Measurements from ENCODE around the gene RAB11FIP5. TPM values are rescaled to one million over a fixed set of nuclear protein-coding genes. Genes with fewer than 3 reads are reported as not detected.

The RAB11FIP5 gene
- total and polyA plus RNA-seq, 9 of the 15 experiments (the other 6 are each of a cell fraction or from before 2014, with no cell fraction given) = 1.7 to 14.4 (median 6.4) TPM

- Histone ChIP-seq H3K4me3 (no peak overlapping the region), H3K9ac (ENCODE audit: insufficient read depth in 1 of 2, low read depth in 2 of 2, low read length in 2 of 2) (no peak overlapping the region), H3K27ac (ENCODE audit: extremely low read depth, low read depth, low read length) (no peak overlapping the region), H3K9me3 (replicated peaks; ENCODE audit: control insufficient read depth, insufficient read depth, low read depth, low read length) (no peaks in the 10 kb centered on the region), H4K20me1 (replicated peaks; ENCODE audit: control insufficient read depth, insufficient read depth, low read length) (no peaks in the 10 kb centered on the region), H3K79me2 (ENCODE audit: control insufficient read depth, insufficient read depth, low read length) (no peaks in the 10 kb centered on the region), H3K9me1 (ENCODE audit: control insufficient read depth, insufficient read depth, low read length) (no peaks in the 10 kb centered on the region), H2AFZ (ENCODE audit: low read depth, low read length) (no peak overlapping the region), H3K4me1 (replicated peaks in 1 of 2; ENCODE audit: control insufficient read depth in 2 of 2, insufficient read depth in 2 of 2, low read length in 2 of 2) (no peaks in the 10 kb centered on the region), H3K27me3 (ENCODE audit: control insufficient read depth in 2 of 2, insufficient read depth in 2 of 2, low read length in 2 of 2) (no peaks in the 10 kb centered on the region), H3K4me2 (ENCODE audit: insufficient read depth, low read length) (no peak overlapping the region), H3K36me3 (ENCODE audit: control insufficient read depth, insufficient read depth, low read length) (peaks cover 14% of the 10 kb centered on the region; the same call in 2 of the 3 replicates)
- FAIRE-seq (no peak), DNase-seq (ENCODE audit: extremely low read depth in 1 of 4, low spot score in 3 of 4) (no peak), ATAC-seq (no peak)
- ChIA-PET CTCF (ENCODE audit: low intra/inter-chr PET ratio) (no interaction called here), POLR2A (no interaction called here)
- 30% methylated on average over 1 of the region's 1 CpG for WGBS (ENCODE audit: insufficient coverage, low coverage, missing lambda C conversion rate)
- BruUV-seq (replicated peaks) = no TSS peak
- intact Hi-C loops (cut with micrococcal nuclease) = no loop called here
- TF ChIP-seq ADNP (tag; IDR thresholded peaks at IDR 0.05) (0 out of 2 replicates have a peak, but pooled peaks have one; percentile 21), ZBTB43 (CRISPR knock-in tag; IDR thresholded peaks at IDR 0.05) (no peak), BCOR (IDR thresholded peaks at IDR 0.05) (peak; percentile 64; the same call in 1 of the 2 replicates), KDM1A (IDR thresholded peaks at IDR 0.05) (peak; percentile 23 to 45; a peak in 1 of 4 replicates), CTCF (IDR thresholded peaks at IDR 0.05 in 2 of 3, conservative IDR thresholded peaks at IDR 0.05 in 1 of 3; ENCODE audit: insufficient read depth in 2 of 3, low read depth in 1 of 3, low read length in 3 of 3) (no peak), RBM25 (IDR thresholded peaks at IDR 0.05; ENCODE audit: low read depth, low read length, severe bottlenecking) (peak; percentile 89)
- in situ Hi-C loops (cut with MboI) = no loop called here
Measured at GRCh38 chr2:73023497-73023896, 89.3 kb downstream of the RAB11FIP5 start.

Other genes starting within 250 kb of the RAB11FIP5 start
Only the 7 nearest of the 9 such genes appear.
- 13.8 and 19.9 TPM in 2 replicates for gene SFXN5, start 41.2 kb downstream of the RAB11FIP5 start, total RNA-seq (2014; rRNA removed)
- 12.4 and 14.1 TPM in 2 replicates for gene SFXN5, start 41.2 kb downstream of the RAB11FIP5 start, total RNA-seq (2014; rRNA removed; fragmentation: Illumina TruSeq; extraction: Trizol)
- gene SFXN5, start 41.2 kb downstream of the RAB11FIP5 start, total RNA-seq (2015; rRNA removed; fragmentation: Illumina TruSeq; extraction: Trizol) = 18.0 and 19.4 TPM in 2 replicates
- 21.3 and 21.6 TPM in 2 replicates for gene SFXN5, start 41.2 kb downstream of the RAB11FIP5 start, total RNA-seq (2021)
- gene SFXN5, start 41.2 kb downstream of the RAB11FIP5 start, polyA plus RNA-seq (2011; rRNA removed) = 18.2 and 22.6 TPM in 2 replicates
- 16.0 and 17.4 TPM in 2 replicates for gene SFXN5, start 41.2 kb downstream of the RAB11FIP5 start, polyA plus RNA-seq (2014; fragmentation: Illumina TruSeq; extraction: Trizol)
- 10 to 100 TPM in 1 of 2 experiments, 1 to 10 TPM in 1; 8.3 to 13.4 TPM for gene SFXN5, start 41.2 kb downstream of the RAB11FIP5 start, polyA plus RNA-seq (2014; fragmentation: Nextera tagmentation; extraction: Ambion mirVana)
- 21.2 and 22.3 TPM in 2 replicates for gene SFXN5, start 41.2 kb downstream of the RAB11FIP5 start, polyA plus RNA-seq (2014; rRNA removed)
- not detected in 2 replicates for gene NOTO, start 89.6 kb upstream of the RAB11FIP5 start, total RNA-seq (2014; rRNA removed)
- gene NOTO, start 89.6 kb upstream of the RAB11FIP5 start, total RNA-seq (2014; rRNA removed; fragmentation: Illumina TruSeq; extraction: Trizol) = not detected in 2 replicates
- gene NOTO, start 89.6 kb upstream of the RAB11FIP5 start, total RNA-seq (2015; rRNA removed; fragmentation: Illumina TruSeq; extraction: Trizol) = not detected in 2 replicates
- gene NOTO, start 89.6 kb upstream of the RAB11FIP5 start, total RNA-seq (2021) = not detected in 2 replicates
- gene NOTO, start 89.6 kb upstream of the RAB11FIP5 start, polyA plus RNA-seq (2011; rRNA removed) = not detected in 2 replicates
- gene NOTO, start 89.6 kb upstream of the RAB11FIP5 start, polyA plus RNA-seq (2014; fragmentation: Illumina TruSeq; extraction: Trizol) = not detected in 2 replicates
- gene NOTO, start 89.6 kb upstream of the RAB11FIP5 start, polyA plus RNA-seq (2014; fragmentation: Nextera tagmentation; extraction: Ambion mirVana) = not detected
- not detected in 2 replicates for gene NOTO, start 89.6 kb upstream of the RAB11FIP5 start, polyA plus RNA-seq (2014; rRNA removed)
- 32.0 and 39.5 TPM in 2 replicates for gene SMYD5, start 101.3 kb upstream of the RAB11FIP5 start, total RNA-seq (2014; rRNA removed)
- gene SMYD5, start 101.3 kb upstream of the RAB11FIP5 start, total RNA-seq (2014; rRNA removed; fragmentation: Illumina TruSeq; extraction: Trizol) = 27.8 and 30.7 TPM in 2 replicates
- gene SMYD5, start 101.3 kb upstream of the RAB11FIP5 start, total RNA-seq (2015; rRNA removed; fragmentation: Illumina TruSeq; extraction: Trizol) = 34.7 and 37.2 TPM in 2 replicates
- gene SMYD5, start 101.3 kb upstream of the RAB11FIP5 start, total RNA-seq (2021) = 43.4 and 44.4 TPM in 2 replicates
- gene SMYD5, start 101.3 kb upstream of the RAB11FIP5 start, polyA plus RNA-seq (2011; rRNA removed) = 32.8 and 46.7 TPM in 2 replicates
- 49.9 and 56.8 TPM in 2 replicates for gene SMYD5, start 101.3 kb upstream of the RAB11FIP5 start, polyA plus RNA-seq (2014; fragmentation: Illumina TruSeq; extraction: Trizol)
- gene SMYD5, start 101.3 kb upstream of the RAB11FIP5 start, polyA plus RNA-seq (2014; fragmentation: Nextera tagmentation; extraction: Ambion mirVana) = 10 to 100 TPM; 11.4 to 20.8 TPM
- 31.7 and 51.6 TPM in 2 replicates for gene SMYD5, start 101.3 kb upstream of the RAB11FIP5 start, polyA plus RNA-seq (2014; rRNA removed)
- gene PRADC1, start 120.3 kb upstream of the RAB11FIP5 start, total RNA-seq (2014; rRNA removed) = 43.1 and 47.4 TPM in 2 replicates
- gene PRADC1, start 120.3 kb upstream of the RAB11FIP5 start, total RNA-seq (2014; rRNA removed; fragmentation: Illumina TruSeq; extraction: Trizol) = 26.1 and 32.9 TPM in 2 replicates
- 33.8 and 33.9 TPM in 2 replicates for gene PRADC1, start 120.3 kb upstream of the RAB11FIP5 start, total RNA-seq (2015; rRNA removed; fragmentation: Illumina TruSeq; extraction: Trizol)
- gene PRADC1, start 120.3 kb upstream of the RAB11FIP5 start, total RNA-seq (2021) = 36.3 and 41.2 TPM in 2 replicates
- gene PRADC1, start 120.3 kb upstream of the RAB11FIP5 start, polyA plus RNA-seq (2011; rRNA removed) = 23.3 and 34.2 TPM in 2 replicates
- 36.1 and 38.5 TPM in 2 replicates for gene PRADC1, start 120.3 kb upstream of the RAB11FIP5 start, polyA plus RNA-seq (2014; fragmentation: Illumina TruSeq; extraction: Trizol)
- gene PRADC1, start 120.3 kb upstream of the RAB11FIP5 start, polyA plus RNA-seq (2014; fragmentation: Nextera tagmentation; extraction: Ambion mirVana) = 10 to 100 TPM in 1 of 2 experiments, 1 to 10 TPM in 1; 7.3 to 10.7 TPM
- gene PRADC1, start 120.3 kb upstream of the RAB11FIP5 start, polyA plus RNA-seq (2014; rRNA removed) = 40.9 and 43.1 TPM in 2 replicates
- 638 and 695 TPM in 2 replicates for gene CCT7, start 121.4 kb upstream of the RAB11FIP5 start, total RNA-seq (2014; rRNA removed)
- gene CCT7, start 121.4 kb upstream of the RAB11FIP5 start, total RNA-seq (2014; rRNA removed; fragmentation: Illumina TruSeq; extraction: Trizol) = 579 and 592 TPM in 2 replicates
- gene CCT7, start 121.4 kb upstream of the RAB11FIP5 start, total RNA-seq (2015; rRNA removed; fragmentation: Illumina TruSeq; extraction: Trizol) = 599 and 679 TPM in 2 replicates
- 647 and 659 TPM in 2 replicates for gene CCT7, start 121.4 kb upstream of the RAB11FIP5 start, total RNA-seq (2021)
- 366 and 847 TPM in 2 replicates for gene CCT7, start 121.4 kb upstream of the RAB11FIP5 start, polyA plus RNA-seq (2011; rRNA removed)
- 833 and 856 TPM in 2 replicates for gene CCT7, start 121.4 kb upstream of the RAB11FIP5 start, polyA plus RNA-seq (2014; fragmentation: Illumina TruSeq; extraction: Trizol)
- gene CCT7, start 121.4 kb upstream of the RAB11FIP5 start, polyA plus RNA-seq (2014; fragmentation: Nextera tagmentation; extraction: Ambion mirVana) = 100 to 1,000 TPM; 326 to 587 TPM
- gene CCT7, start 121.4 kb upstream of the RAB11FIP5 start, polyA plus RNA-seq (2014; rRNA removed) = 625 and 697 TPM in 2 replicates
- gene FBXO41, start 171.5 kb upstream of the RAB11FIP5 start, total RNA-seq (2014; rRNA removed) = 3.5 and 4.8 TPM in 2 replicates
- 1.5 and 1.9 TPM in 2 replicates for gene FBXO41, start 171.5 kb upstream of the RAB11FIP5 start, total RNA-seq (2014; rRNA removed; fragmentation: Illumina TruSeq; extraction: Trizol)
- 1.4 and 1.9 TPM in 2 replicates for gene FBXO41, start 171.5 kb upstream of the RAB11FIP5 start, total RNA-seq (2015; rRNA removed; fragmentation: Illumina TruSeq; extraction: Trizol)
- gene FBXO41, start 171.5 kb upstream of the RAB11FIP5 start, total RNA-seq (2021) = 7.7 and 8.2 TPM in 2 replicates
- gene FBXO41, start 171.5 kb upstream of the RAB11FIP5 start, polyA plus RNA-seq (2011; rRNA removed) = 5.5 and 6.1 TPM in 2 replicates
- gene FBXO41, start 171.5 kb upstream of the RAB11FIP5 start, polyA plus RNA-seq (2014; fragmentation: Illumina TruSeq; extraction: Trizol) = 4.1 and 4.4 TPM in 2 replicates
- gene FBXO41, start 171.5 kb upstream of the RAB11FIP5 start, polyA plus RNA-seq (2014; fragmentation: Nextera tagmentation; extraction: Ambion mirVana) = under 1 TPM; 0.21 to 0.36 TPM
- gene FBXO41, start 171.5 kb upstream of the RAB11FIP5 start, polyA plus RNA-seq (2014; rRNA removed) = 6.8 and 7.1 TPM in 2 replicates
- not detected in 2 replicates for gene EGR4, start 180.6 kb upstream of the RAB11FIP5 start, total RNA-seq (2014; rRNA removed)
- gene EGR4, start 180.6 kb upstream of the RAB11FIP5 start, total RNA-seq (2014; rRNA removed; fragmentation: Illumina TruSeq; extraction: Trizol) = not detected in 2 replicates
- gene EGR4, start 180.6 kb upstream of the RAB11FIP5 start, total RNA-seq (2015; rRNA removed; fragmentation: Illumina TruSeq; extraction: Trizol) = not detected in 2 replicates
- gene EGR4, start 180.6 kb upstream of the RAB11FIP5 start, total RNA-seq (2021) = not detected in 2 replicates
- gene EGR4, start 180.6 kb upstream of the RAB11FIP5 start, polyA plus RNA-seq (2011; rRNA removed) = not detected in 2 replicates
- not detected in 2 replicates for gene EGR4, start 180.6 kb upstream of the RAB11FIP5 start, polyA plus RNA-seq (2014; fragmentation: Illumina TruSeq; extraction: Trizol)
- not detected for gene EGR4, start 180.6 kb upstream of the RAB11FIP5 start, polyA plus RNA-seq (2014; fragmentation: Nextera tagmentation; extraction: Ambion mirVana)
- not detected in 2 replicates for gene EGR4, start 180.6 kb upstream of the RAB11FIP5 start, polyA plus RNA-seq (2014; rRNA removed)